Measurements from ENCODE around the gene CTDSP2.

Gene CTDSP2, protein sequence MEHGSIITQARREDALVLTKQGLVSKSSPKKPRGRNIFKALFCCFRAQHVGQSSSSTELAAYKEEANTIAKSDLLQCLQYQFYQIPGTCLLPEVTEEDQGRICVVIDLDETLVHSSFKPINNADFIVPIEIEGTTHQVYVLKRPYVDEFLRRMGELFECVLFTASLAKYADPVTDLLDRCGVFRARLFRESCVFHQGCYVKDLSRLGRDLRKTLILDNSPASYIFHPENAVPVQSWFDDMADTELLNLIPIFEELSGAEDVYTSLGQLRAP

DNA sequence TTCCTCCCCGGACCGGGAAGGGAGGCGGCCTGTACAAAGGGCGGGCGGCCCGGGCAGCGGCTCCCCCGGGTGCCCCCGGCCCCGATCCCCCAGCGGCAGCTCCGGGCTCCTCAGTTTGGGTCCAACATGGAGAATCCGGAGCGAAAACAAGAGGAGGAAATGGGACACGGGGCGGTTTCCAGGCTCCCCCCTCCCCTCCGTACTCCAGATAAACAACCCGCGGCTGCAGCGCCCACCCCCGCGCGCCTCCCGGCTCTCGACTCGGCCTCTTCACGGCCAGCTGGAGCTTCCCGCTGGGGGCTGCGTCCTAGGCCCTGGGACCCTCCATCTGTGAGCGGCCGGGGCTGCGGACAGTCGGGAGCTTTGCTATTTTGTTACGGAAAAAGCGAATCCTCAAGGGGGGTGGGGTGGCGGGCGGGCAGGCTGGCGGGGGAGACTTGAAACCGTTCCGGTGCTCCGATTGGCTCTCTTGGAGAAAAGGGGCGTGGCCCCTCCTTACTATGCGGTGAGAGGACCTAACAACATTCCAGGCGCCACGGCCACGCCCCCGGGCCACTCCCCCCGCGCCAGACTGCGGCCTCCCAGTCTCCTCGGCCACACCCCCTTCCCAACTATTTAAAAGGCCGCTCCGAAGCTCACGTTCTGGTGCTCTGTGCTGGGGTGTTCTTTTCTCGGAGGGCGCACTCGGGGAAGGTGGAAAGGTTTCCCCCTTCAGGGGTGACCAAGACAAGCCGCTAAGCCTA, at the start of gene CTDSP2:
CTDSP2 (minus strand) TSS at position 153 of the 743 bp plus-strand sequence. CDS start 294 bp downstream, outside the sequence.
- H3K27me3 ChIP-seq (ENCODE audit: control insufficient read depth in 1 of 2, insufficient read depth in 2 of 2, low read length in 2 of 2), result no peaks in the 10 kb centered on the region
- peak within 1 kb of the TSS; percentile 99 for H3K27ac ChIP-seq (ENCODE audit: low read length)
- peak within 1 kb of the TSS; percentile 95 to 97 for H3K4me3 ChIP-seq (ENCODE audit: low read length in 2 of 2)
- peak within 1 kb of the TSS; percentile 97 to 99 for H3K9ac ChIP-seq (ENCODE audit: low read length in 2 of 2)
- peaks cover 51% of the 10 kb centered on the region for H3K4me1 ChIP-seq (ENCODE audit: control insufficient read depth, insufficient read depth, low read length)
- no peaks in the 10 kb centered on the region for H3K36me3 ChIP-seq (ENCODE audit: control insufficient read depth in 2 of 2, insufficient read depth in 2 of 2, low read length in 2 of 2)
- H3K9me3 ChIP-seq (ENCODE audit: control insufficient read depth in 2 of 2, low read length in 2 of 2), result no peaks in the 10 kb centered on the region

GRCh38 chr12:57896115-57896433, 49.5 kb upstream of the CTDSP2 start:
- peaks cover 70% of the 10 kb centered on the region for H3K4me1 ChIP-seq (ENCODE audit: control insufficient read depth, insufficient read depth, low read length)
- peak overlapping the region; percentile 100 for H3K27ac ChIP-seq (ENCODE audit: low read length)
- no peaks in the 10 kb centered on the region for H3K36me3 ChIP-seq (ENCODE audit: control insufficient read depth in 2 of 2, insufficient read depth in 2 of 2, low read length in 2 of 2)
- H3K27me3 ChIP-seq (ENCODE audit: control insufficient read depth in 1 of 2, insufficient read depth in 2 of 2, low read length in 2 of 2), result no peaks in the 10 kb centered on the region
- H3K9ac ChIP-seq (ENCODE audit: low read length in 2 of 2), result peak overlapping the region; percentile 75 to 84
- peak overlapping the region; percentile 53 to 72 for H3K4me3 ChIP-seq (ENCODE audit: low read length in 2 of 2)
- no peaks in the 10 kb centered on the region for H3K9me3 ChIP-seq (ENCODE audit: control insufficient read depth in 2 of 2, low read length in 2 of 2)

GRCh38 chr12:57895389-57896114, 49.0 kb upstream of the CTDSP2 start:
- Histone ChIP-seq H3K36me3 (ENCODE audit: control insufficient read depth in 2 of 2, insufficient read depth in 2 of 2, low read length in 2 of 2) (no peaks in the 10 kb centered on the region), H3K4me1 (ENCODE audit: control insufficient read depth, insufficient read depth, low read length) (peaks cover 73% of the 10 kb centered on the region), H3K27me3 (ENCODE audit: control insufficient read depth in 1 of 2, insufficient read depth in 2 of 2, low read length in 2 of 2) (no peaks in the 10 kb centered on the region), H3K9me3 (ENCODE audit: control insufficient read depth in 2 of 2, low read length in 2 of 2) (no peaks in the 10 kb centered on the region), H3K9ac (ENCODE audit: low read length in 2 of 2) (peak overlapping the region; percentile 75 to 84), H3K27ac (ENCODE audit: low read length) (peak overlapping the region; percentile 100), H3K4me3 (ENCODE audit: low read length in 2 of 2) (peak overlapping the region; percentile 53 to 72)

DNA sequence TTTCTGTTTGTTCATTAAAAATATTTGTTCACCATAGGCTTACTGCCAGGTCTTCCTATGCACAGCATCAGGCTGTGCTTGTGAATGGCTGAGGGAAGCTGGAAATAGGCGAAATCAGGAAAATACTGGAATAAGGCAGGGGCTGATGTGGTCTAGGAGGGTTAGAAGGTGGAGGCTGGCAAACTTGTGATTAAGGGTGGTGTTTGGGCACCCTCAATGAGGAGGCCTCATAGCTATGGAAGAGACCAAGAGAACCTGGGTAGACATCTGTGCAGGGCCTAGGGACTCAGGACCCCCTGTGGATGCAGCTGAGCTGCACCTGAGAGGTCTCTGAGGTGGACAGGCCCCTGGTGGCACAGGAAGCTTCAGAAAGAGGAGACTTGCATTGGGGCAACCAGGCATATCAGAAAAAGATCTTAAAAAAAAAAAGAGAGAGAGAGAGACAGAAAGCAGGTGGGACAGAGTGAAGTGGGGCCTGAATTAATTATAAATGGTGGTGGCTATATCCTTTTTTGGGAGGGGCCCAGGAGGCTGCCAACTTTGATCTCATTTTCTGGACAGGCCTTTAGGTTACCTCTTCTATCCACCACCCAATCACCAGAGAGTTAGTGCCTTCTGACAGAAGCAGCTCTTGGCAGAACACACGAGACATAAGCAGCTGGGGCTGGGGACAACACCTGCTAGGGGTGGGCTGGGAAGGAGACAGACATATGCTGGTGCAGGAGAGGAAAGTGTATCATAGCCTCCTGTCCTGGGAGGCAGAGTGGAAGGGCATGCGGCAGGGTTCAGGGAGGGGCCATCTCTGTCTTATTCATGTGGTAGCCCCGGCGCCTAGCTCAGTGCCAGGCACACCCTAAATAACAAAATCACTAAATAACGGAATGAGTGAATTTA, 48.1 kb upstream of the CTDSP2 start:
- H3K9ac ChIP-seq (ENCODE audit: low read length in 2 of 2), result peak overlapping the region; percentile 80 to 84
- H3K4me3 ChIP-seq (ENCODE audit: low read length in 2 of 2), result peak overlapping the region; percentile 41 to 48
- no peaks in the 10 kb centered on the region for H3K9me3 ChIP-seq (ENCODE audit: control insufficient read depth in 2 of 2, low read length in 2 of 2)
- H3K27ac ChIP-seq (ENCODE audit: low read length), result peak overlapping the region; percentile 100
- no peaks in the 10 kb centered on the region for H3K36me3 ChIP-seq (ENCODE audit: control insufficient read depth in 2 of 2, insufficient read depth in 2 of 2, low read length in 2 of 2)
- H3K4me1 ChIP-seq (ENCODE audit: control insufficient read depth, insufficient read depth, low read length), result peaks cover 82% of the 10 kb centered on the region
- no peaks in the 10 kb centered on the region for H3K27me3 ChIP-seq (ENCODE audit: control insufficient read depth in 1 of 2, insufficient read depth in 2 of 2, low read length in 2 of 2)

DNA sequence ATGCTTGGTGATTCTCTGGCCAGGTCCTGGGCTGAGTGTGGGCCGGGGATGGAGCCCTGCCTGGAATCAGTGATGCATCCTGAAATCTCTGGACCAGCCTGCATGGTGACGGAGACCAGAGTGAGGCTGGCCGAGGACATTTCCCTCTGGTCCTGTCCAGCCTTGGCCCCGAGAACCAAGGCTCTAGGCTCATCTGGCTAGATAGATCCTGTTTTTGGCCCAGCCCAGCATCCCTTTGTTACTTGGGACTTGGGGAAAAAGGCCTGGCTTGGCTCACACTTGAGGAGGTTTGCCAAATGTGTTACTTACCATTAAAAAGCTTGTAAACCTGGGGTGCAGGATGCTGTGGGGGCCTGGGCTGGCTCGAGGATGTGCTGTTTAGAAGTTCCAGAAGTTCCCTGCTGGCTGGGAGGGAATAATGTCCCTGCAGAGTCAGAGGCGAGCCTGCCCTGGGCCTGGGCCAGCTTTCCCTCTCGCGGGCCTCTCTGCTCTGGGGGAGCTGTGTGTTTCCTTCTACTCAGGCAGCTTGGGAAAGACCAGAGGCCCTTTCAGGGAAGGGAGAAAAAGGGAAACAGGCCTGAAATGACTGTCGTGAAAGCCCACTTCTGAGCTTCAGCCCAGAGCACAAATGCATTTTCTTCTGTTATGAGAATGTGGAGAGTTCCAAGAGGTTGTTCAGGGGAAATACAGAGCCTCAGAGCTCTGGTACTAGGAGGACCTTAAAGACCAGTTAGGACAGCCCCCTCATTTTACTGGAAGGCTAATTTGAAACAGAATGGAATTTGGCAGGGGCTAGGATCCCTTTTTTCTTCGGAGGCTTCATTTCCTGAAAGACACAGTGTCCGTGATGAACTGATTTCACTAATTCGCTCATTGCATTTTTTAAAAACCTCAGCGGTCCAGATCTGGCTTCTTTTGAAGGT, 47.2 kb upstream of the CTDSP2 start:
- Histone ChIP-seq H3K4me1 (ENCODE audit: control insufficient read depth, insufficient read depth, low read length) (peaks cover 85% of the 10 kb centered on the region), H3K9me3 (ENCODE audit: control insufficient read depth in 2 of 2, low read length in 2 of 2) (no peaks in the 10 kb centered on the region), H3K27ac (ENCODE audit: low read length) (peak overlapping the region; percentile 100), H3K27me3 (ENCODE audit: control insufficient read depth in 1 of 2, insufficient read depth in 2 of 2, low read length in 2 of 2) (no peaks in the 10 kb centered on the region), H3K9ac (ENCODE audit: low read length in 2 of 2) (peak overlapping the region; percentile 80 to 84), H3K4me3 (ENCODE audit: low read length in 2 of 2) (peak overlapping the region; percentile 41 to 48), H3K36me3 (ENCODE audit: control insufficient read depth in 2 of 2, insufficient read depth in 2 of 2, low read length in 2 of 2) (no peaks in the 10 kb centered on the region)

- H3K36me3 ChIP-seq (ENCODE audit: control insufficient read depth in 2 of 2, insufficient read depth in 2 of 2, low read length in 2 of 2), result no peaks in the 10 kb centered on the region
- H3K27me3 ChIP-seq (ENCODE audit: control insufficient read depth in 1 of 2, insufficient read depth in 2 of 2, low read length in 2 of 2), result no peaks in the 10 kb centered on the region
- peak overlapping the region; percentile 100 for H3K27ac ChIP-seq (ENCODE audit: low read length)
- peaks cover 83% of the 10 kb centered on the region for H3K4me1 ChIP-seq (ENCODE audit: control insufficient read depth, insufficient read depth, low read length)
- no peaks in the 10 kb centered on the region for H3K9me3 ChIP-seq (ENCODE audit: control insufficient read depth in 2 of 2, low read length in 2 of 2)
- H3K4me3 ChIP-seq (ENCODE audit: low read length in 2 of 2), result no peak overlapping the region
- H3K9ac ChIP-seq (ENCODE audit: low read length in 2 of 2), result no peak overlapping the region
These were observed 45.9 kb upstream of the CTDSP2 start for GRCh38 chr12:57892232-57892972.

- Histone ChIP-seq H3K9me3 (ENCODE audit: control insufficient read depth in 2 of 2, low read length in 2 of 2) (no peaks in the 10 kb centered on the region), H3K27ac (ENCODE audit: low read length) (peak overlapping the region; percentile 100), H3K4me3 (ENCODE audit: low read length in 2 of 2) (no peak overlapping the region), H3K9ac (ENCODE audit: low read length in 2 of 2) (no peak overlapping the region), H3K4me1 (ENCODE audit: control insufficient read depth, insufficient read depth, low read length) (peaks cover 77% of the 10 kb centered on the region), H3K27me3 (ENCODE audit: control insufficient read depth in 1 of 2, insufficient read depth in 2 of 2, low read length in 2 of 2) (no peaks in the 10 kb centered on the region), H3K36me3 (ENCODE audit: control insufficient read depth in 2 of 2, insufficient read depth in 2 of 2, low read length in 2 of 2) (no peaks in the 10 kb centered on the region)
These were observed 45.2 kb upstream of the CTDSP2 start for GRCh38 chr12:57891542-57892228.

- peak overlapping the region in 1 of 2 donors; percentile 66 for H3K9ac ChIP-seq (ENCODE audit: low read length in 2 of 2)
- H3K4me1 ChIP-seq (ENCODE audit: control insufficient read depth, insufficient read depth, low read length), result peaks cover 66% of the 10 kb centered on the region
- no peaks in the 10 kb centered on the region for H3K9me3 ChIP-seq (ENCODE audit: control insufficient read depth in 2 of 2, low read length in 2 of 2)
- H3K27ac ChIP-seq (ENCODE audit: low read length), result peak overlapping the region; percentile 86
- no peaks in the 10 kb centered on the region for H3K27me3 ChIP-seq (ENCODE audit: control insufficient read depth in 1 of 2, insufficient read depth in 2 of 2, low read length in 2 of 2)
- no peaks in the 10 kb centered on the region for H3K36me3 ChIP-seq (ENCODE audit: control insufficient read depth in 2 of 2, insufficient read depth in 2 of 2, low read length in 2 of 2)
- H3K4me3 ChIP-seq (ENCODE audit: low read length in 2 of 2), result peak overlapping the region in 1 of 2 donors; percentile 62
These were observed 43.9 kb upstream of the CTDSP2 start for GRCh38 chr12:57890191-57891115.
